Lung (tissue), 12 donors: ENCODE measurements around the gene SNX9. TPM values are rescaled to one million over a fixed set of nuclear protein-coding genes. Genes with fewer than 3 reads are reported as not detected.

Experiments used
- ATAC-seq: fragments of 200-7000 bp; cut with Tn5 transposase; one replicate; pipeline ENCODE4 v1.9.1; 2020; ENCODE audit warnings: moderate number of reproducible peaks; ENCODE audit not compliant: insufficient read depth, low FRiP score
- DNase-seq, 3 donors: peaks; one replicate each; pipeline ENCODE4 v3.0.0-alpha.2; 2013 to 2017
- H3K27ac ChIP-seq, 2 donors: one replicate each; pipeline ENCODE4 v1.5.1; 2013; ENCODE audit warnings: mild to moderate bottlenecking in 2 of 2, moderate library complexity in 2 of 2, control low read depth in 1 of 2, inconsistent platforms in 1 of 2, low read depth in 1 of 2, low read length in 1 of 2
- H3K27me3 ChIP-seq, 3 donors: one replicate each; pipeline ENCODE4 v1.5.1; 2013; ENCODE audit warnings: low read length in 2 of 3; ENCODE audit not compliant: control insufficient read depth in 3 of 3, insufficient read depth in 3 of 3
- H3K36me3 ChIP-seq, 4 donors: one replicate each; pipeline ENCODE4 v1.5.1; 2013; ENCODE audit warnings: low read length in 4 of 4, mild to moderate bottlenecking in 1 of 4, moderate library complexity in 1 of 4; ENCODE audit not compliant: control insufficient read depth in 4 of 4, insufficient read depth in 4 of 4
- H3K4me1 ChIP-seq, 5 donors: one replicate each; pipeline ENCODE4 v1.5.1; 2013; ENCODE audit warnings: low read length in 5 of 5, mild to moderate bottlenecking in 2 of 5, moderate library complexity in 1 of 5; ENCODE audit not compliant: control insufficient read depth in 5 of 5, insufficient read depth in 5 of 5
- H3K4me3 ChIP-seq: one replicate; pipeline ENCODE4 v1.5.1; 2013; ENCODE audit warnings: mild to moderate bottlenecking, control low read depth, moderate library complexity
- H3K9ac ChIP-seq, 2 donors: one replicate each; pipeline ENCODE4 v1.5.1; 2013; ENCODE audit warnings: low read length in 2 of 2, control low read depth in 1 of 2; ENCODE audit not compliant: insufficient read depth in 1 of 2
- H3K9me3 ChIP-seq, 4 donors: one replicate each; pipeline ENCODE4 v1.5.1; 2013; ENCODE audit warnings: low read length in 3 of 4, mild to moderate bottlenecking in 1 of 4, moderate library complexity in 1 of 4; ENCODE audit not compliant: control insufficient read depth in 4 of 4, insufficient read depth in 3 of 4
- WGBS, 2 donors: extraction: QIAGEN DNeasy Blood & Tissue Kit; methylation state at CpG; one replicate each; pipeline ENCODE4 v1.1.7; 2013; 5-methylcytosine and 5-hydroxymethylcytosine counted together
- polyA plus RNA-seq, 2 donors: library from polyadenylated mRNA; stranded (reverse); fragments of 200-250 nt; gene quantifications; one replicate each; pipeline ENCODE4 v1.2.1, GENCODE V29; 2013
- total RNA-seq, 2 donors: library from RNA; depleted of rRNA in 1 of 2; stranded (reverse); fragments of >200 nt in 1 of 2; gene quantifications; one replicate each; pipeline ENCODE4 v1.2.1, GENCODE V29; 2014 to 2021
- TF ChIP-seq, protein P1 (sequence below): IDR thresholded peaks from 2 replicates; pipeline ENCODE4 v1.5.1; 2012; ENCODE audit warnings: mild to moderate bottlenecking; ENCODE audit errors: control extremely low read depth, extremely low read depth
- donor health status: control.
- donor health status: control.
- donor health status: Bipolar disorder and iron deficiency.
- donor health status: healthy.
- donor health status: DM: yes; HTN: yes; CAD: no.

The SNX9 gene
- total and polyA plus RNA-seq, 4 donors: 13.8 to 35.0 (median 23.8) TPM

GRCh38 chr6:157911278-157911677, 88.2 kb downstream of the SNX9 start:
- 84 to 94% methylated on average over 9 of the region's 9 CpGs for WGBS, 2 donors
- H3K4me1 ChIP-seq: peaks cover 0 to 18% (median 5%) of the 10 kb centered on the region in 5 donors
- TF ChIP-seq, protein P1, sequence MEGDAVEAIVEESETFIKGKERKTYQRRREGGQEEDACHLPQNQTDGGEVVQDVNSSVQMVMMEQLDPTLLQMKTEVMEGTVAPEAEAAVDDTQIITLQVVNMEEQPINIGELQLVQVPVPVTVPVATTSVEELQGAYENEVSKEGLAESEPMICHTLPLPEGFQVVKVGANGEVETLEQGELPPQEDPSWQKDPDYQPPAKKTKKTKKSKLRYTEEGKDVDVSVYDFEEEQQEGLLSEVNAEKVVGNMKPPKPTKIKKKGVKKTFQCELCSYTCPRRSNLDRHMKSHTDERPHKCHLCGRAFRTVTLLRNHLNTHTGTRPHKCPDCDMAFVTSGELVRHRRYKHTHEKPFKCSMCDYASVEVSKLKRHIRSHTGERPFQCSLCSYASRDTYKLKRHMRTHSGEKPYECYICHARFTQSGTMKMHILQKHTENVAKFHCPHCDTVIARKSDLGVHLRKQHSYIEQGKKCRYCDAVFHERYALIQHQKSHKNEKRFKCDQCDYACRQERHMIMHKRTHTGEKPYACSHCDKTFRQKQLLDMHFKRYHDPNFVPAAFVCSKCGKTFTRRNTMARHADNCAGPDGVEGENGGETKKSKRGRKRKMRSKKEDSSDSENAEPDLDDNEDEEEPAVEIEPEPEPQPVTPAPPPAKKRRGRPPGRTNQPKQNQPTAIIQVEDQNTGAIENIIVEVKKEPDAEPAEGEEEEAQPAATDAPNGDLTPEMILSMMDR: no peak

GRCh38 chr6:157911786-157912185, 88.7 kb downstream of the SNX9 start:
- no peaks in the 10 kb centered on the region for H3K27me3 ChIP-seq
- 78 to 80% methylated on average over 5 of the region's 5 CpGs for WGBS, 2 donors
- H3K4me1 ChIP-seq: peaks cover 0 to 17% (median 5%) of the 10 kb centered on the region in 5 donors
- H3K27ac ChIP-seq: no peak overlapping the region
- DNase-seq: peak in 1 of 3 donors; percentile 30
- H3K4me3 ChIP-seq: no peak overlapping the region
- peaks cover 10 to 37% (median 24%) of the 10 kb centered on the region in 4 donors for H3K36me3 ChIP-seq
- no peak overlapping the region for H3K9ac ChIP-seq
- TF ChIP-seq, protein P1: no peak
- peaks cover 0 to 1% (median 0%) of the 10 kb centered on the region in 4 donors for H3K9me3 ChIP-seq
- ATAC-seq: no peak

More at GRCh38 chr6:157911278-157911677, 88.2 kb downstream of the SNX9 start:
- H3K36me3 ChIP-seq: peaks cover 10 to 37% (median 24%) of the 10 kb centered on the region in 4 donors
- DNase-seq: no peak
- no peak overlapping the region for H3K27ac ChIP-seq
- no peak for ATAC-seq
- H3K27me3 ChIP-seq: no peaks in the 10 kb centered on the region
- H3K9me3 ChIP-seq: peaks cover 0 to 1% (median 0%) of the 10 kb centered on the region in 4 donors
- H3K9ac ChIP-seq: peak overlapping the region in 1 of 2 donors; percentile 3
- no peak overlapping the region for H3K4me3 ChIP-seq

- no peak for ATAC-seq
- Histone ChIP-seq H3K36me3 (peaks cover 10 to 37% (median 24%) of the 10 kb centered on the region in 4 donors), H3K9ac (no peak overlapping the region), H3K27ac (no peak overlapping the region), H3K4me3 (no peak overlapping the region), H3K4me1 (peaks cover 0 to 17% (median 5%) of the 10 kb centered on the region in 5 donors), H3K27me3 (no peaks in the 10 kb centered on the region), H3K9me3 (peaks cover 0 to 1% (median 0%) of the 10 kb centered on the region in 4 donors)
- TF ChIP-seq, protein P1: no peak
- 58 to 70% methylated on average over 6 of the region's 6 CpGs for whole genome bisulfite sequencing, 2 donors
- peak; percentile 62 to 93 (median 91) for DNase-seq
Measured at GRCh38 chr6:157912326-157912725, 89.3 kb downstream of the SNX9 start.
